Mesodermal cell (in vitro differentiated cells): ENCODE results near the gene RNF112.

Experiments used
- H3K27ac ChIP-seq: 2 replicates; pipeline ENCODE4 v1.7.0; 2013; ENCODE audit warnings: mild to moderate bottlenecking, low read depth, low read length, moderate library complexity; ENCODE audit not compliant: severe bottlenecking
- H3K36me3 ChIP-seq: 2 replicates; pipeline ENCODE4 v1.7.1; 2013; ENCODE audit warnings: mild to moderate bottlenecking, low read length, moderate library complexity; ENCODE audit not compliant: control insufficient read depth, insufficient read depth
- H3K4me1 ChIP-seq: one replicate; pipeline ENCODE4 v1.7.1; 2013; ENCODE audit warnings: mild to moderate bottlenecking, low read length; ENCODE audit not compliant: insufficient read depth, control insufficient read depth, poor library complexity, severe bottlenecking
- H3K4me3 ChIP-seq: 2 replicates; pipeline ENCODE4 v1.7.0; 2013; ENCODE audit warnings: low read length, control low read depth, mild to moderate bottlenecking; ENCODE audit not compliant: insufficient read depth, poor library complexity, severe bottlenecking; ENCODE audit errors: extremely low read depth
- H3K9me3 ChIP-seq: 2 replicates; pipeline ENCODE4 v1.7.1; 2013; ENCODE audit warnings: mild to moderate bottlenecking, low read length, moderate library complexity; ENCODE audit not compliant: control insufficient read depth
- WGBS, 2 experiments: methylation state at CpG; one replicate each; pipeline ENCODE4 v1.1.5; 2013; ENCODE audit warnings: missing lambda C conversion rate in 2 of 2; ENCODE audit not compliant: insufficient coverage in 2 of 2; 5-methylcytosine and 5-hydroxymethylcytosine counted together

Gene RNF112

GRCh38 chr17:19407601-19408345, 3.3 kb upstream of the RNF112 start:
- 93 to 98% methylated on average over 6 to 8 of the region's 10 CpGs for WGBS, 2 experiments
- Histone ChIP-seq H3K4me3 (no peak overlapping the region), H3K9me3 (no peaks in the 10 kb centered on the region), H3K27ac (no peak overlapping the region), H3K36me3 (no peaks in the 10 kb centered on the region), H3K4me1 (no peaks in the 10 kb centered on the region)

GRCh38 chr17:19408346-19408710, 2.7 kb upstream of the RNF112 start:
- no peaks in the 10 kb centered on the region for H3K9me3 ChIP-seq
- no peak overlapping the region for H3K27ac ChIP-seq
- H3K4me1 ChIP-seq = no peaks in the 10 kb centered on the region
- H3K4me3 ChIP-seq = no peak overlapping the region
- H3K36me3 ChIP-seq = no peaks in the 10 kb centered on the region
- WGBS, 2 experiments = 100% methylated on average over 2 of the region's 2 CpGs

- Histone ChIP-seq H3K4me3 (no peak overlapping the region), H3K9me3 (no peaks in the 10 kb centered on the region), H3K4me1 (no peaks in the 10 kb centered on the region), H3K36me3 (no peaks in the 10 kb centered on the region), H3K27ac (no peak overlapping the region)
- WGBS, 2 experiments = 95 to 100% methylated on average over 2 of the region's 3 CpGs
These were observed 2.0 kb upstream of the RNF112 start for GRCh38 chr17:19409066-19409465.

- no peak overlapping the region for H3K4me3 ChIP-seq
- H3K36me3 ChIP-seq = no peaks in the 10 kb centered on the region
- no peaks in the 10 kb centered on the region for H3K9me3 ChIP-seq
- no peaks in the 10 kb centered on the region for H3K4me1 ChIP-seq
- H3K27ac ChIP-seq = no peak overlapping the region
- WGBS, 2 experiments = 47 to 78% methylated on average over 2 of the region's 3 CpGs
These were observed 1.5 kb upstream of the RNF112 start for GRCh38 chr17:19409509-19409908.

- H3K9me3 ChIP-seq = no peaks in the 10 kb centered on the region
- H3K4me3 ChIP-seq = no peak overlapping the region
- 90 to 100% methylated on average over 3 to 4 of the region's 6 CpGs for WGBS, 2 experiments
- H3K36me3 ChIP-seq = no peaks in the 10 kb centered on the region
- no peaks in the 10 kb centered on the region for H3K4me1 ChIP-seq
- no peak overlapping the region for H3K27ac ChIP-seq
These were observed 941 bp upstream of the RNF112 start for GRCh38 chr17:19410091-19410490.

GRCh38 chr17:19411631-19412030, 599 bp downstream of the RNF112 start:
- H3K27ac ChIP-seq = no peak overlapping the region
- H3K9me3 ChIP-seq = no peaks in the 10 kb centered on the region
- H3K36me3 ChIP-seq = no peaks in the 10 kb centered on the region
- H3K4me1 ChIP-seq = no peaks in the 10 kb centered on the region
- WGBS, 2 experiments = 91 to 95% methylated on average over 8 to 9 of the region's 9 CpGs
- no peak overlapping the region for H3K4me3 ChIP-seq

GRCh38 chr17:19412510-19412909, 1.5 kb downstream of the RNF112 start:
- no peak overlapping the region for H3K27ac ChIP-seq
- no peaks in the 10 kb centered on the region for H3K36me3 ChIP-seq
- H3K9me3 ChIP-seq = no peaks in the 10 kb centered on the region
- WGBS, 2 experiments = 92 to 95% methylated on average over 15 to 16 of the region's 16 CpGs
- no peaks in the 10 kb centered on the region for H3K4me1 ChIP-seq
- H3K4me3 ChIP-seq = no peak overlapping the region

- H3K27ac ChIP-seq = no peak overlapping the region
- no peaks in the 10 kb centered on the region for H3K9me3 ChIP-seq
- H3K4me1 ChIP-seq = no peaks in the 10 kb centered on the region
- no peak overlapping the region for H3K4me3 ChIP-seq
- no peaks in the 10 kb centered on the region for H3K36me3 ChIP-seq
- 93 to 100% methylated on average over 1 to 3 of the region's 12 CpGs for WGBS, 2 experiments
These were observed 2.0 kb downstream of the RNF112 start for GRCh38 chr17:19412984-19413383.

- no peak overlapping the region for H3K4me3 ChIP-seq
- no peaks in the 10 kb centered on the region for H3K4me1 ChIP-seq
- no peak overlapping the region for H3K27ac ChIP-seq
- H3K9me3 ChIP-seq = no peaks in the 10 kb centered on the region
- H3K36me3 ChIP-seq = no peaks in the 10 kb centered on the region
- whole genome bisulfite sequencing, 2 experiments = 93 to 94% methylated on average over 2 to 5 of the region's 5 CpGs
These were observed 2.7 kb downstream of the RNF112 start for GRCh38 chr17:19413761-19414160.

- no peaks in the 10 kb centered on the region for H3K4me1 ChIP-seq
- 94 to 95% methylated on average over 24 to 26 of the region's 28 CpGs for WGBS, 2 experiments
- H3K9me3 ChIP-seq = no peaks in the 10 kb centered on the region
- no peaks in the 10 kb centered on the region for H3K36me3 ChIP-seq
- H3K27ac ChIP-seq = no peak overlapping the region
- no peak overlapping the region for H3K4me3 ChIP-seq
These were observed 3.6 kb downstream of the RNF112 start for GRCh38 chr17:19414396-19415280.

GRCh38 chr17:19415311-19415710, 4.3 kb downstream of the RNF112 start:
- Histone ChIP-seq H3K4me3 (no peak overlapping the region), H3K27ac (no peak overlapping the region), H3K36me3 (no peaks in the 10 kb centered on the region), H3K9me3 (no peaks in the 10 kb centered on the region), H3K4me1 (no peaks in the 10 kb centered on the region)
- 89 to 96% methylated on average over 9 to 13 of the region's 13 CpGs for WGBS, 2 experiments
